Neural progenitor cell (in vitro differentiated cells): ENCODE results near the gene EGR4. TPM values are rescaled to one million over a fixed set of nuclear protein-coding genes. Genes with fewer than 3 reads are reported as not detected.

Experiments used
- DNase-seq: peaks from one replicate; pipeline ENCODE4 v3.0.0-alpha.2; 2016; ENCODE audit warnings: low spot score
- H2AFZ ChIP-seq: fragments of 200-600 bp; sonication (generic); replicated peaks from 2 replicates; pipeline ENCODE4 v1.6.1; 2016; ENCODE audit warnings: antibody characterized with exemption
- H3F3A ChIP-seq: fragments of 200-600 bp; sonication (generic); 2 replicates; pipeline ENCODE4 v1.6.1; 2016; ENCODE audit warnings: antibody characterized with exemption, low read depth
- H3K27ac ChIP-seq: fragments of 200-600 bp; sonication (generic); 2 replicates; pipeline ENCODE4 v1.5.1; 2016; ENCODE audit warnings: mild to moderate bottlenecking
- H3K27me3 ChIP-seq: fragments of 200-600 bp; sonication (generic); 2 replicates; pipeline ENCODE4 v1.6.1; 2016; ENCODE audit warnings: mild to moderate bottlenecking, moderate library complexity
- H3K36me3 ChIP-seq: fragments of 200-600 bp; sonication (generic); 2 replicates; pipeline ENCODE4 v1.5.1; 2016
- H3K4me1 ChIP-seq: fragments of 200-600 bp; sonication (generic); 2 replicates; pipeline ENCODE4 v1.6.1; 2016; ENCODE audit warnings: mixed run types
- H3K4me2 ChIP-seq: fragments of 200-600 bp; sonication (generic); 2 replicates; pipeline ENCODE4 v1.6.1; 2016
- H3K4me3 ChIP-seq: fragments of 200-600 bp; sonication (generic); 2 replicates; pipeline ENCODE4 v1.5.1; 2016
- H3K79me2 ChIP-seq: fragments of 200-600 bp; sonication (generic); 2 replicates; pipeline ENCODE4 v1.6.1; 2016; ENCODE audit warnings: low read depth
- H3K9ac ChIP-seq: fragments of 200-600 bp; sonication (generic); 2 replicates; pipeline ENCODE4 v1.6.1; 2016
- H3K9me3 ChIP-seq: fragments of 200-600 bp; sonication (generic); 2 replicates; pipeline ENCODE4 v1.5.1; 2016; ENCODE audit warnings: low read depth
- H4K20me1 ChIP-seq: fragments of 200-600 bp; sonication (generic); 2 replicates; pipeline ENCODE4 v1.6.1; 2016; ENCODE audit warnings: low read depth
- H3K27ac Mint-ChIP-seq: 3 replicates; pipeline ENCODE4 v1.8.0; 2021; ENCODE audit warnings: mixed read lengths
- H3K27me3 Mint-ChIP-seq: 2 replicates; pipeline ENCODE4 v1.8.0; 2022; ENCODE audit warnings: low read depth, mild to moderate bottlenecking, inconsistent platforms, moderate library complexity, mixed read lengths; ENCODE audit not compliant: insufficient read depth
- H3K36me3 Mint-ChIP-seq: 3 replicates; pipeline ENCODE4 v1.8.0; 2021; ENCODE audit warnings: mixed read lengths
- H3K4me1 Mint-ChIP-seq: 3 replicates; pipeline ENCODE4 v1.8.0; 2021; ENCODE audit warnings: mixed read lengths
- H3K4me3 Mint-ChIP-seq: 3 replicates; pipeline ENCODE4 v1.8.0; 2021; ENCODE audit warnings: mild to moderate bottlenecking, moderate library complexity, mixed read lengths
- H3K9me3 Mint-ChIP-seq: 3 replicates; pipeline ENCODE4 v1.8.0; 2020; ENCODE audit warnings: mixed read lengths
- CTCF ChIP-seq: fragments of 200-600 bp; sonication (generic); IDR thresholded peaks from 2 replicates; pipeline ENCODE4 v1.5.1; 2017; ENCODE audit warnings: antibody characterized with exemption, mild to moderate bottlenecking
- EZH2 ChIP-seq: fragments of 200-600 bp; sonication (generic); IDR thresholded peaks from 2 replicates; pipeline ENCODE4 v1.6.1; 2017; ENCODE audit warnings: antibody characterized with exemption, mild to moderate bottlenecking, moderate library complexity
- EZH2phosphoT487 ChIP-seq: fragments of 200-600 bp; sonication (generic); IDR thresholded peaks from 2 replicates; pipeline ENCODE4 v1.6.1; 2017; ENCODE audit warnings: antibody characterized with exemption
- total RNA-seq: library from RNA; depleted of rRNA; stranded (reverse); fragments of >200 nt; gene quantifications from 2 replicates; pipeline ENCODE4 v1.2.3, GENCODE V29; 2015; ENCODE audit warnings: low replicate concordance

Gene EGR4
- total RNA-seq, 1 donor from 2014 or later = not detected

- H3K4me1 ChIP-seq = peaks cover 10% of the 10 kb centered on the region
- Mint-ChIP-seq H3K4me1 (no peaks in the 10 kb centered on the region), H3K36me3 (peaks cover 36% of the 10 kb centered on the region), H3K27ac (no peak overlapping the region), H3K27me3 (no peaks in the 10 kb centered on the region), H3K9me3 (no peaks in the 10 kb centered on the region), H3K4me3 (no peak overlapping the region)
- no peak overlapping the region for H3K4me3 ChIP-seq
- H3K79me2 ChIP-seq = no peaks in the 10 kb centered on the region
- peaks cover 3% of the 10 kb centered on the region for H3K36me3 ChIP-seq
- TF ChIP-seq CTCF (no peak), EZH2 (no peak), EZH2phosphoT487 (no peak)
- no peak for DNase-seq
- H3K9ac ChIP-seq = no peak overlapping the region
- no peaks in the 10 kb centered on the region for H3K27me3 ChIP-seq
- H3F3A ChIP-seq = peaks cover 19% of the 10 kb centered on the region
- no peak overlapping the region for H3K4me2 ChIP-seq
- peaks cover 43% of the 10 kb centered on the region for H4K20me1 ChIP-seq
- H3K27ac ChIP-seq = no peak overlapping the region
- no peak overlapping the region for H2AFZ ChIP-seq
- H3K9me3 ChIP-seq = no peaks in the 10 kb centered on the region
Observed at GRCh38 chr2:73253400-73253799, 39.9 kb downstream of the EGR4 start.

GRCh38 chr2:73252238-73253027 is 40.9 kb downstream of the EGR4 start:
- no peak for DNase-seq

GRCh38 chr2:73250872-73251846 is 42.2 kb downstream of the EGR4 start:
- Histone ChIP-seq H3K9ac (no peak overlapping the region), H3K4me1 (peaks cover 5% of the 10 kb centered on the region), H3K36me3 (peaks cover 14% of the 10 kb centered on the region), H3K27me3 (no peaks in the 10 kb centered on the region), H4K20me1 (peaks cover 48% of the 10 kb centered on the region), H3K79me2 (no peaks in the 10 kb centered on the region), H3K27ac (no peak overlapping the region), H3K4me2 (no peak overlapping the region), H3K4me3 (no peak overlapping the region), H3K9me3 (no peaks in the 10 kb centered on the region), H2AFZ (no peak overlapping the region), H3F3A (peaks cover 13% of the 10 kb centered on the region)
- TF ChIP-seq EZH2 (no peak), CTCF (no peak), EZH2phosphoT487 (no peak)
- Mint-ChIP-seq H3K9me3 (no peaks in the 10 kb centered on the region), H3K27me3 (peaks cover 2% of the 10 kb centered on the region), H3K4me3 (no peak overlapping the region), H3K36me3 (peaks cover 44% of the 10 kb centered on the region), H3K27ac (no peak overlapping the region), H3K4me1 (no peaks in the 10 kb centered on the region)
- DNase-seq = no peak

More at GRCh38 chr2:73252238-73253027, 40.9 kb downstream of the EGR4 start:
- H3K4me3 ChIP-seq = no peak overlapping the region
- TF ChIP-seq EZH2phosphoT487 = no peak
- TF ChIP-seq EZH2 = no peak
- TF ChIP-seq CTCF = no peak
- H3K27me3 Mint-ChIP-seq = peaks cover 2% of the 10 kb centered on the region
- H3K36me3 ChIP-seq = peaks cover 7% of the 10 kb centered on the region
- no peaks in the 10 kb centered on the region for H3K27me3 ChIP-seq
- H3K27ac Mint-ChIP-seq = no peak overlapping the region
- H3K9me3 Mint-ChIP-seq = no peaks in the 10 kb centered on the region
- H3K4me2 ChIP-seq = no peak overlapping the region
- peaks cover 47% of the 10 kb centered on the region for H4K20me1 ChIP-seq
- H3K9ac ChIP-seq = no peak overlapping the region
- peaks cover 10% of the 10 kb centered on the region for H3K4me1 ChIP-seq
- H2AFZ ChIP-seq = no peak overlapping the region
- H3K4me1 Mint-ChIP-seq = no peaks in the 10 kb centered on the region
- H3K27ac ChIP-seq = no peak overlapping the region
- H3K9me3 ChIP-seq = no peaks in the 10 kb centered on the region
- H3K79me2 ChIP-seq = no peaks in the 10 kb centered on the region
- peaks cover 19% of the 10 kb centered on the region for H3F3A ChIP-seq
- no peak overlapping the region for H3K4me3 Mint-ChIP-seq
- peaks cover 39% of the 10 kb centered on the region for H3K36me3 Mint-ChIP-seq
